G401 (cell line): Measurements from ENCODE around the gene ALG8. TPM values are rescaled to one million over a fixed set of nuclear protein-coding genes. Genes with fewer than 3 reads are reported as not detected.
A peak's percentile ranks its signal among the peaks of the same experiment; 100 is the strongest.
"Not testable (repeated sequence)": the region's sequence is repeated elsewhere in the genome, so short reads cannot be mapped to it uniquely, and the experiment has no call there.

Experiments used
- DNase-seq: peaks from one replicate; pipeline ENCODE4 v3.0.0-alpha.2; 2015; ENCODE audit warnings: low spot score
- in situ Hi-C: cut with HindIII; loops from 2 replicates; pipeline ENCODE4 v1.10.0; 2016; ENCODE audit warnings: low sequenced_read_pairs, mixed read lengths
- total RNA-seq: library from RNA; depleted of rRNA; stranded (reverse); fragments of >200 nt; shearing (Covaris generic); gene quantifications from 2 replicates; pipeline ENCODE4 v1.2.3, GENCODE V29; 2014

Gene ALG8
- total RNA-seq, 1 experiment from 2014 or later: 92.4 TPM

GRCh38 chr11:78078218-78079167 is 60.9 kb downstream of the ALG8 start:
- in situ Hi-C loops: no loop called here

GRCh38 chr11:78077592-78077991 is 61.8 kb downstream of the ALG8 start:
- DNase-seq, in situ Hi-C loops: not testable (repeated sequence)

More at GRCh38 chr11:78078218-78079167, 60.9 kb downstream of the ALG8 start:
- no peak for DNase-seq

- DNase-seq: no peak
- in situ Hi-C loops: no loop called here
Observed at GRCh38 chr11:78076733-78077403, 62.6 kb downstream of the ALG8 start.

- in situ Hi-C loops: no loop called here
- DNase-seq: no peak
Observed at GRCh38 chr11:78074756-78075155, 64.7 kb downstream of the ALG8 start.

GRCh38 chr11:78072455-78072854 is 67.0 kb downstream of the ALG8 start:
- in situ Hi-C loops: no loop called here

GRCh38 chr11:78071717-78072116 is 67.7 kb downstream of the ALG8 start:
- in situ Hi-C loops: no loop called here
- no peak for DNase-seq

More at GRCh38 chr11:78072455-78072854, 67.0 kb downstream of the ALG8 start:
- no peak for DNase-seq

GRCh38 chr11:78070621-78071020 is 68.8 kb downstream of the ALG8 start:
- DNase-seq: peak; percentile 20
- in situ Hi-C loops: no loop called here

DNA sequence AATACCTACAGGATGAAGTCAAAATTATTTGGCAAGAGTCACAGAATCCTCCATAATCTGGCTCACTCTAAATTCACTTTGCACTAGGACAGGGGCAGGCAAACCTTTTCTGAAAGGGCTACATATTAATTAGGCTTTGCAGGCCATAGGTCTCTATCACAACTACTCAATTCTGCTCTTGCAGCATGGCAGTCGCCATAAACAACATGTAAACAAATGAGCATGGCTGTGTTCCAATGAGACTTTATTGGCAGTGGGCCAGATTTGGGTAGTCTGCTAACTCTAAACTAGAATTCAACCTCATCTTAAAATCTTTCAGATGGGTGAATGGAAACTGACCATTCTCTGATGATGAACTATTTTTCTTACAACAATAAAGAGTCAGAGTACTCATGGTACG is 70.0 kb downstream of the ALG8 start:
- in situ Hi-C loops: no loop called here
- no peak for DNase-seq

- in situ Hi-C loops: no loop called here
- no peak for DNase-seq
Observed at GRCh38 chr11:78067704-78068103, 71.7 kb downstream of the ALG8 start.

GRCh38 chr11:78066471-78066870 is 73.0 kb downstream of the ALG8 start:
- in situ Hi-C loops: no loop called here
- DNase-seq: no peak

GRCh38 chr11:78065203-78065602 is 74.2 kb downstream of the ALG8 start:
- in situ Hi-C loops: no loop called here
- DNase-seq: peak; percentile 47

DNA sequence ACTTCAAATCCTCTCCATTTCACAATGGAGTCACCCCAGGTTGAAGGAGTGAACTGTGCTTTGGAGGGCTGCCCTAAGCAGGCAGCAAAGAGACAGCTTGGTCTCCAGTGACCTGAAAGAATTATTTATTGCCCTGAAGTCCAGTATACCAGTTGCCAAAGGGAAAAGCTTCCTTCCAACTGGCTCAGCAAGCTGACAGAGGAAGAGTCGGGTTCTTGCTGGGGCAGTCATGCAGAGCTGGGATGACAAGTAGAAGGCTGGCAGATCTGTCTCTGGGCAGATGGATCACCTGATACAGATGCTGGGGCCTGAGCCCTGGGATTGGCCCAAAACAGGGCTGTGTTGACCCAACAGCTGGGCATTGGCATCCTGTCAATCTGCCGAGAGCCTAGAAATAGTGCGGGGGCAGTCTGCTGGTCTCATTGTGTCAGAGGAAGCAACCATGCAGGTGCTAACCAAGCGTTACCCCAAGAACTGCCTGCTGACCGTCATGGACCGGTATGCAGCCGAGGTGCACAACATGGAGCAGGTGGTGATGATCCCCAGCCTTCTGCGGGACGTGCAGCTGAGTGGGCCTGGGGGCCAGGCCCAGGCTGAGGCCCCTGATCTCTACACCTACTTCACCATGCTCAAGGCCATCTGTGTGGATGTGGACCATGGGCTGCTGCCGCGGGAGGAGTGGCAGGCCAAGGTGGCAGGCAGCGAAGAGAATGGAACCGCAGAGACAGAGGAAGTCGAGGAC is 75.8 kb downstream of the ALG8 start, which contains the start of gene THRSP:
THRSP (plus strand) TSS at position 422 of the 742 bp plus-strand sequence; CDS start at position 443, 21 bp downstream.
- in situ Hi-C loops: no loop called here

GRCh38 chr11:78062671-78063070 is 76.8 kb downstream of the ALG8 start:
- DNase-seq: no peak
- in situ Hi-C loops: no loop called here

More for the DNA sequence above, 75.8 kb downstream of the ALG8 start, which contains the start of gene THRSP:
- DNase-seq: peak; percentile 97

- in situ Hi-C loops: no loop called here
- DNase-seq: peak; percentile 20
Observed at GRCh38 chr11:78061921-78062311, 77.5 kb downstream of the ALG8 start.

- peak; percentile 88 for DNase-seq
- in situ Hi-C loops: no loop called here
Observed at GRCh38 chr11:78061088-78061920, 78.1 kb downstream of the ALG8 start.

- no peak for DNase-seq
- in situ Hi-C loops: no loop called here
Observed at GRCh38 chr11:78060533-78060932, 78.9 kb downstream of the ALG8 start.

DNA sequence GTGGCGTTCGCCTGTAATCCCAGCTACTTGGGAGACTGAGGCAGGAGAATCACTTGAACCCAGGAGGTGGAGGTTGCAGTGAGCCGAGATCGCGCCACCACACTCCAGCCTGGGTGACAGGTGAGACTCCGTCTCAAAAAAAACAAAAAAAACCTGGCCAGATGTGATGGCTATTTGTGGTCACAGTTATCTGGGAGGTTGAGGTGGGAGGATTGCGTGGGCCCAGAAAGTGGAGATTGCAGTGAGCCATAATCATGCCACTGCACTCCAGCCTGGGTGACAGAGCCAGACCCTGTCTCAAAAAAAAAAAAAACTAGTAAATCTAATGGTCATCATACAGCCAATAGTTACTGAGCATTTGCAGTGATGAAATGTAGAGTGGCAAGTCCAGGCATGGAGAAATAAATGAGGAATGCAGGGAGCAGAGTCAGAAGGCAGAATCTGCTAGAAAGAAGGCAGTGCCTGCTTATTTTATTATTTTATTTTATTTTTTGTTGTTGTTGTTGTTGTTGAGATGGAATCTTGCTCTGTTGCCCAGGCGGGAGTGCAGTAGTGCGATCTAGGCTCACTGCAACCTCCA is 79.6 kb downstream of the ALG8 start:
- in situ Hi-C loops, DNase-seq: not testable (repeated sequence)

GRCh38 chr11:78057462-78058055 is 81.9 kb downstream of the ALG8 start:
- in situ Hi-C loops: no loop called here
- no peak for DNase-seq
